CD4-positive, alpha-beta T cell treated with Interleukin-1 beta for 1 hour (primary cell): Measurements from ENCODE around the gene SRP54.
"Not testable (repeated sequence)": the region's sequence is repeated elsewhere in the genome, so short reads cannot be mapped to it uniquely, and the experiment has no call there.

Source experiments
- DNase-seq, 2 donors: peaks; one replicate each; pipeline ENCODE4 v3.0.0-alpha.2; 2020 to 2022

The SRP54 gene

DNA sequence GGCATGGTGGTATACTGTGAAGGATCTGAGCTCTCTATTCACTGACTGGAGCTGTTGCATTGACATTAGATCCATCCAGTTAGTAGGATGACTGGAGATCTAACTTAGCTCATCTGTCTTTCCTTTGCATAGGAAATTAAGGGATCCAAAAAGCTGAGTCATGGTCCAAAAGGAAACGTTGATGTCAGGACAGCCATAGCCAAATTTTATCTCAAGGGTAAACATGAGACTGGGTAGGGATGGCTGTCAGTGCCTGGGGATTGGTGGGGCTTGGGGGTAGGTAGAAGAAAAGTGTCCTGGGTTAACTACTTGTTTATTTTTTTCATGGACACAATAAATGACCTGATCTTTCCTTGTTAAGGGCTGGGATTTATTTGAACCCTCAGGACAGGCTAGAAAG is 67.9 kb downstream of the SRP54 start:
- no peak for DNase-seq

DNA sequence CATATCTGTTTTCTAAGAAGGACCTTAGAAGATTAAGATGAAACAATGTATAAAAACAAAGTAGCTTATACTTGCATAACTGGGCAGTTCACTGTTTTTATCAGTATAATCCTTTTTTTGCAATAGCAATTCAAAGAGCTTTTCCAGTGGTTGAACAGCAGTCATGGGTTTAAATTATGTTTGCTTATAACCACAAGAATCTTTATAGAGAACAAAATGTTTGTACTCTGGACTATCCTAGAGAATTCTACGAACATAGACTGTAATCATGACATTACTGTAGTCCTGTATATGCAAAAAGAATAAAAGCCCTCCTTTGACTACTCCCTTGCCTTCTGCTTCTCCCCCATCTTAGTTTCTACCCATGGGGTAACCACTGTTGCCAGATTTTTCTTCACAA is 69.0 kb downstream of the SRP54 start:
- no peak for DNase-seq

DNA sequence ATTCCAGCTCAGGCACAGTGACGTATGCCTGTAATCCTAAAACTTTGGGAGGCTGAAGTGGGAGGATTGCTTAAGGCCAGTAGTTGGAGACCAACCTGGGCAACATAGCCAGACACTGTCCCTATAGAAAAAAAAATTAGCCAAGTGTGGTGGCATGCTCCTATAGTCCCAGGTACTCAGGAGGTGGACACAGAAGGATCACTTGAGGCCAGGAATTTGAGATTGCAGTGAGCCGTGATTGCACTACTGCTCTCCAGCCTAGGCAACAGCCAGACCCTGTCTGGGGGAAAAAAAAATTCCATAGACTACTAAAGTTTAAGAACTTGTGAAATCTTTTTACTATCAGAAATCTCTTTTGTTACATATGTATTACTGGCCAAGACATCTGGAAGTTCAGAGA is 69.8 kb downstream of the SRP54 start:
- DNase-seq = no peak

DNA sequence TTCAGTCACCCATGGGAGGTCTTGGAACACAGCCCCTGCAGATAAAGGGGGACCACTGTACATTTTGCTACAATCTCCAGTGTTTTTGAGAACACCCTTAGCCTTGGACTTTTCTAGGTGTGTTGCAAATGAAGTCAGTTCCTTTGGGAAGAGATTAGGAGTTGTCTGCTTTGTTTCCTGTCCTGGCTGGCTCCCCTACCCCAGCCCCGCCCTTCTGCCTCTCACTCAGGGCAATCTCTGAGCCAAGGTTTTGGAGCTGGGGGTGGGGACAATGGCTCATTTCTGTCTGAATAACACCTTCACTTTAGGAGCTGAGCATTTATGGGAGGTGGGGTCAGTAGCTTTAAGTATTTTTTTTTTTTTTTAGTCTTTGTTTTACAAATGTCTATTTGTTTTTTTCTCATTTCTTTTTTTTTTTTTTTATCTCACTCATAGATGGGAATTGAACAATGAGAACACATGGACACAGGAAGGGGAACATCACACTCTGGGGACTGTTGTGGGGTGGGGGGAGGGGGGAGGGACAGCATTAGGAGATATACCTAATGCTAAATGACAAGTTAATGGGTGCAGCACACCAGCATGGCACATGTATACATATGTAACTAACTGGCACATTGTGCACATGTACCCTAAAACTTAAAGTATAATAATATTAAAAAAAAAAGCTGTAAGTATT is 78.5 kb downstream of the SRP54 start:
- DNase-seq = not testable (repeated sequence)

DNA sequence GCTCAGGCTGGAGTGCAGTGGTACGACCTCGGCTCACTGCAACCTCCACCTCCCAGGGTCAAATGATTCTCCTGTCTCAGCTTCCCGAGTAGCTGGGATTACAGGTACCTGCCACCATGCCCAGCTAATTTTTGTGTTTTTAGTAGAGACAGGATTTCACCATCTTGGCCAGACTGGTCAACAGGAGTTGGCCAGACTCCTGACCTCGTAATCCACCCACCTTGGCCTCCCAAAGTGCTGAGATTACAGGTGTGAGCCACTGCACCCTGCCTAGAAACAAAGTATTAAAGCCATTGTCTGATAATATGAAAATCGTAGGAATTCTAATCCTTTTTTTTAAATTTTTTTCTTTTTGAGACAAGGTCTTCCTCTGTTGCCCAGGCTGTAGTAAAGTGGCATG is 82.9 kb downstream of the SRP54 start:
- not testable (repeated sequence) for DNase-seq

DNA sequence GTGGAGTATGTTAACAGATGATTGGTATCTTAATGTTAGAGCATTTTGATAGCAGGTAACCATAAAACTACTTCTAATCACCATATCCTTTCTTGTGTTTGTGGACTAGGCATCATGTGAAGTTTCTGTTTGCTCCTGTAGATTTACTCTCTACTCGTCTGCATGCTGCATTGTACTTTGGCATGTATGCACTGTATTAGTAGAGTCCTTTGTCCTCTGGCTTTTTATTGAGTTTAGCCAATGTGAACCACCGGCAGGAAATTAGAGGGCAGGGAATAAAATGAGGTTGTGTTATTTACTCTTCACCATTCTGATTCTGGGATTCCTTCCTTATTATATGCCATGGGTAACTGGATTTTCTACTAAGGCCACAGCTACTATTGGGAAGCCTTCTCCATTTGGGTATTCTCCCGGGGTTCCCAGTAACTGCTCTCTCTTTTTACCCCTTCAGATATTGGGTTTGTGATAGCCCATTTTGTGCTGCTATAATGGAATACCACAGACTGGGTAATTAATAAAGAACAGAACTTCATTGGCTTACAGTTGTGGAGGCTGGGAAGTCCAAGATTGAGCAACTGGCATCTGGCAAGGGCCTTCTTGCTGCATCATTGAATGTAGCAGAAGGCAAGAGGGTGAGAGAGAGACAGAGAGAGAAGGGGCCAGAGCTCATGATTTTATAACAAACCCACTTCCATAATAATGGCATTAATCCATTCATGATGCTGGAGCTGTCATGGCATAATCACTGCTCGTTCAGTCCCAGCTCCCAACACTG is 85.6 kb downstream of the SRP54 start:
- no peak for DNase-seq

DNA sequence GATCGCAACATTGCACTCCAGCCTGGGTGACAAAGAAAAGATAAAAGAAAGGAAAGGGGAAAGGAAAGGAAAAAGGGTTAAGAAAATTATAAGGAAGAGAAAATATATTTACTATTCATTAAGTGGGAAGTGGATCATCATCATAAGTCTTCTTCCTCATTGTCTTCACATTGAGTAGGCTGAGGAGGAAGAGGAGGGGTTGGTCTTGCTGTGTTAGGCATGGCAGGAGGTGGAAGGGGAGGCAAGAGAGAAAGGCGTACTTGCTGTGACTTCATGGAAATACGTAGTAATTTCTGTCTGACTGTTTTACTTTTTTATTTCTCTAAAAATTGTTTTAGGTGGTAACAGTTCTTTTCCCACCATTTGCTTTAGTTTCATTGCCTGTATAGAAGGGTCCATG is 89.4 kb downstream of the SRP54 start:
- DNase-seq = no peak

DNA sequence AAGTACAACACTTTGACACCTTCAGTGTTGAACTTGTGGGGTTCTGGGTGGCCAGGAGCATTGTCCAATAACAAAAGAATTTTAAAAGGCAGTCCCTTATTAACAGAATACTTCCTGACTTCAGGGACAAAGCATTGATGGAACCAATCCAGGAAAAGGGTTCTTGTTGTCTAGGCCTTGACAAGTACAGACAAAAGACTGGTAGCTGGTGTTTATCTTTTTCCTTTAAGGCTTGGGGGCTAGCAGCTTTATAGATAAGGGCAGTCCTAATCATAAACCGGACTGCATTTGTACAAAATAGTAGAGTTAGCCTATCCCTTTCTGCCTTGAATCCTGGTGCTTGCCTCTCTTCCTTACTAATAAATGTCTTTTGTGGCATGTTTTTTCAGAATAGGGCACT is 90.7 kb downstream of the SRP54 start:
- no peak for DNase-seq

DNA sequence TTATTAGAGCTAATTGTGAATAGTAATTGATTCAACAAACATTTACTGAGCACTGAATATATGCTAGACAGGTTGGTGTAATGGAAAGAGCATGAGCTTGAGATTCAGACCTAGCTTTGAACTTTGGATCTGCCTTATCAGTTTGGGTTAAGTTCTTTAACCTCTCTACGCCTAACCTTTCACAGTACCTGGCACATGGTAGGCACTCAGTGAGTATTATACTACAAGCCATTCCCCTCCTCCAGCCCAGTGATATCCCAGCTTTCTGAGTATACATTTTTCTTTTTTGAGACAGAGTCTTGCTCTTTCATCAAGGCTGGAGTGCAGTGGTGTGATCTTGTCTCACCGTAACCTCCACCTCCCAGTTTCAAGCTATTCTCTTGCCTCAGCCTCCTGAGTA is 95.3 kb downstream of the SRP54 start:
- no peak for DNase-seq
